ENCODE results near the gene TOMM20. TPM values are rescaled to one million over a fixed set of nuclear protein-coding genes. Genes with fewer than 3 reads are reported as not detected.
"Not testable (repeated sequence)": the region's sequence is repeated elsewhere in the genome, so short reads cannot be mapped to it uniquely, and the experiment has no call there.

The TOMM20 gene
- polyA plus RNA-seq, 4 donors, result 44.1 to 199 (median 76.6) TPM

- no peaks in the 10 kb centered on the region for H3K27me3 ChIP-seq (ENCODE audit: control insufficient read depth in 3 of 3, insufficient read depth in 3 of 3, low read length in 3 of 3)
- 91 to 97% (median 91%) methylated on average over 7 of the region's 7 CpGs for WGBS, 3 donors
Observed at GRCh38 chr1:235088907-235089306, 39.7 kb downstream of the TOMM20 start.

GRCh38 chr1:235088430-235088829, 40.2 kb downstream of the TOMM20 start:
- FAIRE-seq (no peak), DNase-seq (no peak)
- H3K4me1 ChIP-seq (ENCODE audit: control insufficient read depth in 3 of 3, insufficient read depth in 2 of 3, low read depth in 1 of 3, low read length in 2 of 3), result peaks cover 0 to 12% (median 0%) of the 10 kb centered on the region in 3 donors
- H3K36me3 ChIP-seq (ENCODE audit: control insufficient read depth in 3 of 3, insufficient read depth in 2 of 3, low read depth in 1 of 3, low read length in 3 of 3), result no peaks in the 10 kb centered on the region
- H3K9me3 ChIP-seq (ENCODE audit: control insufficient read depth in 2 of 2, insufficient read depth in 1 of 2, low read depth in 1 of 2, low read length in 1 of 2), result no peaks in the 10 kb centered on the region
- 74 to 84% (median 81%) methylated on average over 6 of the region's 6 CpGs for WGBS, 3 donors
- no peaks in the 10 kb centered on the region for H3K27me3 ChIP-seq (ENCODE audit: control insufficient read depth in 3 of 3, insufficient read depth in 3 of 3, low read length in 3 of 3)
- H3K4me3 ChIP-seq (ENCODE audit: low read depth in 1 of 3, low read length in 3 of 3), result no peak overlapping the region
- no peak overlapping the region for H3K27ac ChIP-seq (ENCODE audit: low read depth in 1 of 3, low read length in 2 of 3)

More at GRCh38 chr1:235088907-235089306, 39.7 kb downstream of the TOMM20 start:
- Histone ChIP-seq H3K36me3 (ENCODE audit: control insufficient read depth in 3 of 3, insufficient read depth in 2 of 3, low read depth in 1 of 3, low read length in 3 of 3) (no peaks in the 10 kb centered on the region), H3K9me3 (ENCODE audit: control insufficient read depth in 2 of 2, insufficient read depth in 1 of 2, low read depth in 1 of 2, low read length in 1 of 2) (no peaks in the 10 kb centered on the region), H3K27ac (ENCODE audit: low read depth in 1 of 3, low read length in 2 of 3) (no peak overlapping the region), H3K4me3 (ENCODE audit: low read depth in 1 of 3, low read length in 3 of 3) (no peak overlapping the region), H3K4me1 (ENCODE audit: control insufficient read depth in 3 of 3, insufficient read depth in 2 of 3, low read depth in 1 of 3, low read length in 2 of 3) (peaks cover 0 to 13% (median 0%) of the 10 kb centered on the region in 3 donors)
- no peak for DNase-seq
- no peak for FAIRE-seq

- Histone ChIP-seq H3K27me3 (ENCODE audit: control insufficient read depth in 3 of 3, insufficient read depth in 3 of 3, low read length in 3 of 3) (no peaks in the 10 kb centered on the region), H3K4me1 (ENCODE audit: control insufficient read depth in 3 of 3, insufficient read depth in 2 of 3, low read depth in 1 of 3, low read length in 2 of 3) (peaks cover 0 to 12% (median 0%) of the 10 kb centered on the region in 3 donors), H3K4me3 (ENCODE audit: low read depth in 1 of 3, low read length in 3 of 3) (no peak overlapping the region), H3K27ac (ENCODE audit: low read depth in 1 of 3, low read length in 2 of 3) (no peak overlapping the region), H3K36me3 (ENCODE audit: control insufficient read depth in 3 of 3, insufficient read depth in 2 of 3, low read depth in 1 of 3, low read length in 3 of 3) (no peaks in the 10 kb centered on the region), H3K9me3 (ENCODE audit: control insufficient read depth in 2 of 2, insufficient read depth in 1 of 2, low read depth in 1 of 2, low read length in 1 of 2) (no peaks in the 10 kb centered on the region)
- no peak for DNase-seq
- FAIRE-seq, result no peak
- 88 to 92% (median 90%) methylated on average over 6 of the region's 6 CpGs for WGBS, 3 donors
Observed at GRCh38 chr1:235087906-235088305, 40.7 kb downstream of the TOMM20 start.

- FAIRE-seq; H3K4me3 ChIP-seq (ENCODE audit: low read depth in 1 of 3, low read length in 3 of 3); H3K27ac ChIP-seq (ENCODE audit: low read depth in 1 of 3, low read length in 2 of 3); H3K9me3 ChIP-seq (ENCODE audit: control insufficient read depth in 2 of 2, insufficient read depth in 1 of 2, low read depth in 1 of 2, low read length in 1 of 2); H3K36me3 ChIP-seq (ENCODE audit: control insufficient read depth in 3 of 3, insufficient read depth in 2 of 3, low read depth in 1 of 3, low read length in 3 of 3); DNase-seq; H3K27me3 ChIP-seq (ENCODE audit: control insufficient read depth in 3 of 3, insufficient read depth in 3 of 3, low read length in 3 of 3): not testable (repeated sequence)
- H3K4me1 ChIP-seq (ENCODE audit: control insufficient read depth in 3 of 3, insufficient read depth in 2 of 3, low read depth in 1 of 3, low read length in 2 of 3), result peaks cover 0 to 15% (median 0%) of the 10 kb centered on the region in 3 donors
- 78 to 84% (median 83%) methylated on average over 12 of the region's 12 CpGs for WGBS, 3 donors
Observed at GRCh38 chr1:235085411-235086117, 43.1 kb downstream of the TOMM20 start.

GRCh38 chr1:235080788-235081187, 47.8 kb downstream of the TOMM20 start:
- not testable (repeated sequence) for FAIRE-seq; H3K9me3 ChIP-seq (ENCODE audit: control insufficient read depth in 2 of 2, insufficient read depth in 1 of 2, low read depth in 1 of 2, low read length in 1 of 2); H3K4me3 ChIP-seq (ENCODE audit: low read depth in 1 of 3, low read length in 3 of 3); H3K36me3 ChIP-seq (ENCODE audit: control insufficient read depth in 3 of 3, insufficient read depth in 2 of 3, low read depth in 1 of 3, low read length in 3 of 3); DNase-seq; H3K27me3 ChIP-seq (ENCODE audit: control insufficient read depth in 3 of 3, insufficient read depth in 3 of 3, low read length in 3 of 3)
- peaks cover 2 to 37% (median 2%) of the 10 kb centered on the region in 3 donors for H3K4me1 ChIP-seq (ENCODE audit: control insufficient read depth in 3 of 3, insufficient read depth in 2 of 3, low read depth in 1 of 3, low read length in 2 of 3)
- 91 to 97% (median 93%) methylated on average over 5 of the region's 5 CpGs for WGBS, 3 donors
- H3K27ac ChIP-seq (ENCODE audit: low read depth in 1 of 3, low read length in 2 of 3), result peak overlapping the region in 2 of 3 donors; percentile 38 to 55

- not testable (repeated sequence) for H3K4me3 ChIP-seq (ENCODE audit: low read depth in 1 of 3, low read length in 3 of 3); DNase-seq; H3K27me3 ChIP-seq (ENCODE audit: control insufficient read depth in 3 of 3, insufficient read depth in 3 of 3, low read length in 3 of 3); FAIRE-seq; H3K9me3 ChIP-seq (ENCODE audit: control insufficient read depth in 2 of 2, insufficient read depth in 1 of 2, low read depth in 1 of 2, low read length in 1 of 2); H3K36me3 ChIP-seq (ENCODE audit: control insufficient read depth in 3 of 3, insufficient read depth in 2 of 3, low read depth in 1 of 3, low read length in 3 of 3)
- Histone ChIP-seq H3K27ac (ENCODE audit: low read depth in 1 of 3, low read length in 2 of 3) (peak overlapping the region; percentile 86 to 94 (median 92)), H3K4me1 (ENCODE audit: control insufficient read depth in 3 of 3, insufficient read depth in 2 of 3, low read depth in 1 of 3, low read length in 2 of 3) (peaks cover 2 to 42% (median 5%) of the 10 kb centered on the region in 3 donors)
- 46 to 77% (median 67%) methylated on average over 4 of the region's 4 CpGs for WGBS, 3 donors
Observed at GRCh38 chr1:235080297-235080657, 48.4 kb downstream of the TOMM20 start.

- H3K36me3 ChIP-seq (ENCODE audit: control insufficient read depth in 3 of 3, insufficient read depth in 2 of 3, low read depth in 1 of 3, low read length in 3 of 3), result no peaks in the 10 kb centered on the region
- H3K4me3 ChIP-seq (ENCODE audit: low read depth in 1 of 3, low read length in 3 of 3), result no peak overlapping the region
- DNase-seq (peak; percentile 92 to 98), FAIRE-seq (no peak)
- 16 to 49% (median 18%) methylated on average over 8 of the region's 8 CpGs for WGBS, 3 donors
- H3K27ac ChIP-seq (ENCODE audit: low read depth in 1 of 3, low read length in 2 of 3), result peak overlapping the region; percentile 86 to 94 (median 92)
- no peaks in the 10 kb centered on the region for H3K9me3 ChIP-seq (ENCODE audit: control insufficient read depth in 2 of 2, insufficient read depth in 1 of 2, low read depth in 1 of 2, low read length in 1 of 2)
- H3K4me1 ChIP-seq (ENCODE audit: control insufficient read depth in 3 of 3, insufficient read depth in 2 of 3, low read depth in 1 of 3, low read length in 2 of 3), result peaks cover 2 to 48% (median 11%) of the 10 kb centered on the region in 3 donors
- no peaks in the 10 kb centered on the region for H3K27me3 ChIP-seq (ENCODE audit: control insufficient read depth in 3 of 3, insufficient read depth in 3 of 3, low read length in 3 of 3)
Observed at GRCh38 chr1:235079443-235080296, 49.0 kb downstream of the TOMM20 start.

- peak; percentile 65 to 77 for DNase-seq
- 31 to 50% (median 39%) methylated on average over 9 of the region's 9 CpGs for WGBS, 3 donors
- no peaks in the 10 kb centered on the region for H3K9me3 ChIP-seq (ENCODE audit: control insufficient read depth in 2 of 2, insufficient read depth in 1 of 2, low read depth in 1 of 2, low read length in 1 of 2)
Observed at GRCh38 chr1:235078480-235079381, 49.9 kb downstream of the TOMM20 start.

More at GRCh38 chr1:235078480-235079381, 49.9 kb downstream of the TOMM20 start:
- H3K36me3 ChIP-seq (ENCODE audit: control insufficient read depth in 3 of 3, insufficient read depth in 2 of 3, low read depth in 1 of 3, low read length in 3 of 3), result no peaks in the 10 kb centered on the region
- no peak overlapping the region for H3K4me3 ChIP-seq (ENCODE audit: low read depth in 1 of 3, low read length in 3 of 3)
- no peaks in the 10 kb centered on the region for H3K27me3 ChIP-seq (ENCODE audit: control insufficient read depth in 3 of 3, insufficient read depth in 3 of 3, low read length in 3 of 3)
- no peak for FAIRE-seq
- H3K4me1 ChIP-seq (ENCODE audit: control insufficient read depth in 3 of 3, insufficient read depth in 2 of 3, low read depth in 1 of 3, low read length in 2 of 3), result peaks cover 2 to 53% (median 16%) of the 10 kb centered on the region in 3 donors
- H3K27ac ChIP-seq (ENCODE audit: low read depth in 1 of 3, low read length in 2 of 3), result peak overlapping the region; percentile 86 to 94 (median 90)
